Brain microvascular endothelial cell (primary cell): Measurements from ENCODE around the gene JADE3.

Experiments used
- DNase-seq: peaks from one replicate; pipeline ENCODE4 v3.0.0-alpha.2; 2020
- H3K27ac ChIP-seq: fragments of 250-450 bp; sonication (Bioruptor Pico); 2 replicates; pipeline ENCODE4 v1.5.1; 2020; ENCODE audit warnings: mild to moderate bottlenecking, moderate library complexity
- H3K27me3 ChIP-seq: fragments of 250-450 bp; sonication (Bioruptor Pico); replicated peaks from 2 replicates; pipeline ENCODE4 v1.5.1; 2020; ENCODE audit warnings: mild to moderate bottlenecking
- H3K36me3 ChIP-seq: fragments of 250-450 bp; sonication (Bioruptor Pico); replicated peaks from 2 replicates; pipeline ENCODE4 v1.5.1; 2020; ENCODE audit warnings: mild to moderate bottlenecking
- H3K4me3 ChIP-seq: 2 replicates; pipeline ENCODE4 v1.5.1; 2011; ENCODE audit warnings: low read depth, mild to moderate bottlenecking, control low read depth, low read length, moderate library complexity
- CTCF ChIP-seq: IDR thresholded peaks from 2 replicates; pipeline ENCODE4 v1.5.1; 2011; ENCODE audit warnings: low read depth, mild to moderate bottlenecking, moderate library complexity, low read length, control low read depth, inconsistent platforms; ENCODE audit errors: missing control alignments
- in situ Hi-C: cut with HindIII; loops from 2 replicates; pipeline ENCODE4 v1.10.0; 2017; ENCODE audit warnings: low sequenced_read_pairs, low pct_ligation_motif_present

Gene JADE3

DNA sequence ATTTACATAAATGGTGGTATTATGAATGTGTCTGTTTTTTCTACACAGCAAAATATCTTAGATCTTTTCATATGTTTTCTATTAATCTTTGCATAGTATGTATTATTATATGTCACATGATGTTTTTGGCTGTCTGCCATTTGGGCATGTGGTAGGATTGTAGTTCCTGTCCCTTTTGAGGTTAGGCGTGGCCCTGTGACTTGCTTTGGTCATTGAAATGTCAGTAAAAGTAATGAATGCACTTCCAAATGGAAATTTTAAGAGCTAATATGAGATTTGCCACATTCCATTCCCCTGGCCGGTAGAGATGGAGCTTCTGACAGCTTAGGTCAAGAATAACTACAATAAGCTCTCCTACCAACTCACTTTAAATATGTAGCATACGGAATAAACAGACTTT, 45.1 kb downstream of the JADE3 start:
- in situ Hi-C loops, result no loop called here
- no peak for DNase-seq
- Histone ChIP-seq H3K36me3 (no peaks in the 10 kb centered on the region), H3K27me3 (no peaks in the 10 kb centered on the region), H3K4me3 (no peak overlapping the region), H3K27ac (no peak overlapping the region)
- TF ChIP-seq CTCF, result no peak

- Histone ChIP-seq H3K27me3 (no peaks in the 10 kb centered on the region), H3K4me3 (no peak overlapping the region), H3K27ac (no peak overlapping the region), H3K36me3 (no peaks in the 10 kb centered on the region)
- TF ChIP-seq CTCF, result no peak
- in situ Hi-C loops, result no loop called here
- no peak for DNase-seq
Observed at GRCh38 chrX:46959101-46959500, 46.9 kb downstream of the JADE3 start.

- no peak for DNase-seq
- Histone ChIP-seq H3K36me3 (no peaks in the 10 kb centered on the region), H3K27ac (no peak overlapping the region), H3K27me3 (no peaks in the 10 kb centered on the region), H3K4me3 (no peak overlapping the region)
- in situ Hi-C loops, result no loop called here
- no peak for TF ChIP-seq CTCF
Observed at GRCh38 chrX:46959985-46960700, 47.9 kb downstream of the JADE3 start.

- in situ Hi-C loops, result no loop called here
- TF ChIP-seq CTCF, result no peak
- Histone ChIP-seq H3K27me3 (no peaks in the 10 kb centered on the region), H3K4me3 (no peak overlapping the region), H3K27ac (no peak overlapping the region), H3K36me3 (no peaks in the 10 kb centered on the region)
- DNase-seq, result no peak
Observed at GRCh38 chrX:46961097-46961496, 48.9 kb downstream of the JADE3 start.

DNA sequence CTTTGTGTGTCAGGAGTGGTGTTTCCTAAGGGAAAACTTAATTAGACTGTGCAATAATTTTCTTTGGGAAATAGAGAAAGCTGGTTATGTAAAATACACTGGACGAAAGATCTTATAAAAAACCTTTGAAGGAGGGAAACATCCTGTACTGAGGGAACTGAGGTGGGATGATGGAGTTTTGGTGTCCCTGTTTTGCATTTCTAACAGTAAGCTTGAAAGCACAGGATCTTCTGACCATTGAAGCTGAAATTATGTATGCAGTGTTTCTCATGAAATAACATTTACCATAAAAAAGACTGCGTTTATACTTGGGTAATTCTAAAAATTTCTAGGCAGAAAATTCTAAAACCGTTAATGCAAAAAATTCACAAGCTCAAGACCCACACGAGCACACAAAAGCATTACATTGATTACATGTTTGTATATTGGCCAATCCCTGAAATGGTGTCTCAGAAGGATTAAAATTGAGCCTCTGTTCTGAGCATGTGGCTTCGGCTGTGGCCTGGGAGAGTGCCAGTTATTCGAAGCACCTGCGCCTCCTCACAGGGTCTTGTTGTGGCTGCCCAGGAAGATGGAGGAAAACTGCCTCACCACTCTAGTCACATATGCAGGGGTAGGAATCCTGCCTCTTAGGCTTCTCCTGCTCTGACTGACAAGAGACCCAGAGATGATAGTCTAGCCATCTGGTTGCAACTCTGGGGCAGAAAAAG, 49.5 kb downstream of the JADE3 start:
- in situ Hi-C loops, result no loop called here
- DNase-seq, result no peak
- Histone ChIP-seq H3K27me3 (no peaks in the 10 kb centered on the region), H3K4me3 (no peak overlapping the region), H3K27ac (no peak overlapping the region), H3K36me3 (no peaks in the 10 kb centered on the region)
- no peak for TF ChIP-seq CTCF
